Measurements from ENCODE around the gene ECM2. TPM values are rescaled to one million over a fixed set of nuclear protein-coding genes. Genes with fewer than 3 reads are reported as not detected.

The ECM2 gene
- total RNA-seq, 1 experiment from 2014 or later, result not detected

GRCh38 chr9:92550765-92551164, 15.0 kb upstream of the ECM2 start:
- intact Hi-C loops (cut with micrococcal nuclease), result no loop called here
- Histone ChIP-seq H2AFZ (ENCODE audit: low read length) (no peak overlapping the region), H3K36me3 (ENCODE audit: low read depth, low read length) (no peaks in the 10 kb centered on the region), H3K27me3 (ENCODE audit: low read length) (no peaks in the 10 kb centered on the region), H4K20me1 (ENCODE audit: low read length) (no peaks in the 10 kb centered on the region), H3K9ac (ENCODE audit: low read length) (no peak overlapping the region), H3K9me2 (replicated peaks; ENCODE audit: low read length) (no peaks in the 10 kb centered on the region), H3K4me1 (ENCODE audit: insufficient read depth, low read length) (no peaks in the 10 kb centered on the region), H3K4me3 (ENCODE audit: low read length) (no peak overlapping the region), H3K9me3 (ENCODE audit: low read length) (no peaks in the 10 kb centered on the region), H3F3A (ENCODE audit: low read length, unreplicated experiment) (no peaks in the 10 kb centered on the region), H3K4me2 (ENCODE audit: low read length) (no peak overlapping the region), H3K27ac (ENCODE audit: low read length) (no peak overlapping the region), H3K79me2 (ENCODE audit: low read length) (no peaks in the 10 kb centered on the region)
- ATAC-seq (no peak), DNase-seq (no peak)
- BruUV-seq (replicated peaks), result no TSS peak
- ChIA-PET CTCF (no interaction called here), POLR2A (ENCODE audit: unreplicated experiment) (no interaction called here)
- TF ChIP-seq EZH2phosphoT487 (IDR thresholded peaks at IDR 0.05; ENCODE audit: borderline replicate concordance, low read length) (no peak), CTCF (conservative IDR thresholded peaks at IDR 0.05; ENCODE audit: low read depth, low read length) (no peak), EZH2 (IDR thresholded peaks at IDR 0.05; ENCODE audit: low read length, unreplicated experiment) (no peak)

GRCh38 chr9:92547356-92547755, 11.6 kb upstream of the ECM2 start:
- no peak overlapping the region for H3K27ac ChIP-seq (ENCODE audit: low read length)
- TF ChIP-seq CTCF (conservative IDR thresholded peaks at IDR 0.05; ENCODE audit: low read depth, low read length), result no peak
- TF ChIP-seq EZH2 (IDR thresholded peaks at IDR 0.05; ENCODE audit: low read length, unreplicated experiment), result no peak
- TF ChIP-seq EZH2phosphoT487 (IDR thresholded peaks at IDR 0.05; ENCODE audit: borderline replicate concordance, low read length), result no peak
- no peak overlapping the region for H3K4me2 ChIP-seq (ENCODE audit: low read length)
- H3K36me3 ChIP-seq (ENCODE audit: low read depth, low read length), result no peaks in the 10 kb centered on the region
- no peak overlapping the region for H3K9ac ChIP-seq (ENCODE audit: low read length)
- H3F3A ChIP-seq (ENCODE audit: low read length, unreplicated experiment), result no peaks in the 10 kb centered on the region
- DNase-seq, result no peak
- no peak overlapping the region for H3K4me3 ChIP-seq (ENCODE audit: low read length)
- no peaks in the 10 kb centered on the region for H3K27me3 ChIP-seq (ENCODE audit: low read length)
- H3K9me2 ChIP-seq (replicated peaks; ENCODE audit: low read length), result no peaks in the 10 kb centered on the region
- POLR2A ChIA-PET (ENCODE audit: unreplicated experiment), result no interaction called here
- no peak for ATAC-seq
- H2AFZ ChIP-seq (ENCODE audit: low read length), result no peak overlapping the region
- no peaks in the 10 kb centered on the region for H3K4me1 ChIP-seq (ENCODE audit: insufficient read depth, low read length)
- BruUV-seq (replicated peaks), result no TSS peak
- CTCF ChIA-PET, result no interaction called here
- intact Hi-C loops (cut with micrococcal nuclease), result no loop called here
- H3K79me2 ChIP-seq (ENCODE audit: low read length), result no peaks in the 10 kb centered on the region
- no peaks in the 10 kb centered on the region for H4K20me1 ChIP-seq (ENCODE audit: low read length)
- no peaks in the 10 kb centered on the region for H3K9me3 ChIP-seq (ENCODE audit: low read length)

- no peaks in the 10 kb centered on the region for H3K4me1 ChIP-seq (ENCODE audit: insufficient read depth, low read length)
- no peaks in the 10 kb centered on the region for H4K20me1 ChIP-seq (ENCODE audit: low read length)
- no peak overlapping the region for H3K4me3 ChIP-seq (ENCODE audit: low read length)
- ChIA-PET CTCF (no interaction called here), POLR2A (ENCODE audit: unreplicated experiment) (no interaction called here)
- no peak overlapping the region for H3K4me2 ChIP-seq (ENCODE audit: low read length)
- BruUV-seq (replicated peaks), result no TSS peak
- H3K27me3 ChIP-seq (ENCODE audit: low read length), result no peaks in the 10 kb centered on the region
- H3F3A ChIP-seq (ENCODE audit: low read length, unreplicated experiment), result no peaks in the 10 kb centered on the region
- H3K9ac ChIP-seq (ENCODE audit: low read length), result no peak overlapping the region
- ATAC-seq (no peak), DNase-seq (no peak)
- no peaks in the 10 kb centered on the region for H3K79me2 ChIP-seq (ENCODE audit: low read length)
- H3K9me3 ChIP-seq (ENCODE audit: low read length), result no peaks in the 10 kb centered on the region
- H3K9me2 ChIP-seq (replicated peaks; ENCODE audit: low read length), result no peaks in the 10 kb centered on the region
- H3K27ac ChIP-seq (ENCODE audit: low read length), result no peak overlapping the region
- TF ChIP-seq EZH2 (IDR thresholded peaks at IDR 0.05; ENCODE audit: low read length, unreplicated experiment) (no peak), CTCF (conservative IDR thresholded peaks at IDR 0.05; ENCODE audit: low read depth, low read length) (no peak), EZH2phosphoT487 (IDR thresholded peaks at IDR 0.05; ENCODE audit: borderline replicate concordance, low read length) (no peak)
- H3K36me3 ChIP-seq (ENCODE audit: low read depth, low read length), result no peaks in the 10 kb centered on the region
- no peak overlapping the region for H2AFZ ChIP-seq (ENCODE audit: low read length)
- intact Hi-C loops (cut with micrococcal nuclease), result no loop called here
These were observed 9.3 kb upstream of the ECM2 start for GRCh38 chr9:92545002-92545510.
